Measurements from ENCODE around the gene GFRA4.

Gene GFRA4

GRCh38 chr20:3674995-3675900 is 12.0 kb upstream of the GFRA4 start:
- DNase-seq (ENCODE audit: extremely low read depth in 1 of 2, low read depth in 1 of 2): no peak

DNA sequence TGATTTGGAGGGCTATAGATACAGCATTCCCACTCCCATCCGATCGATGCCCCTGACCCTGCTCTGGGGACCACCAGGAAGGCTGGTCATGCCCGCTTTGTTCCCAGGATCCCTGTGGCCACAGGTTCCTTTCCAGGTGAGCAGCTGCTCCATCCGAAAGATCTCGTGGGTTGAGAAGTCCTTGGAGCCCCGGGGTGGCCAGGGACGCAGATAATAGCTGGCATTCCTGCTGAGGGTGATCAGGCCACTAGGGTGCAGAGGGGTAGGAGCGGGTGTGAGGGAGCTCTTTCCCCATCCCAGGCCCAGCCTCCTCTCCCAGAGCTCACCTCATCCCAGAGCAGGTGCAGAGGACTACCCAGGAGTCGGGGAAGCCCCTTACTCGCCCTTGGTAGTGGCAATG is 11.2 kb upstream of the GFRA4 start:
- no peak for DNase-seq (ENCODE audit: extremely low read depth in 1 of 2, low read depth in 1 of 2)

- DNase-seq (ENCODE audit: extremely low read depth in 1 of 2, low read depth in 1 of 2): no peak
Measured at GRCh38 chr20:3673221-3674070, 10.2 kb upstream of the GFRA4 start.

DNA sequence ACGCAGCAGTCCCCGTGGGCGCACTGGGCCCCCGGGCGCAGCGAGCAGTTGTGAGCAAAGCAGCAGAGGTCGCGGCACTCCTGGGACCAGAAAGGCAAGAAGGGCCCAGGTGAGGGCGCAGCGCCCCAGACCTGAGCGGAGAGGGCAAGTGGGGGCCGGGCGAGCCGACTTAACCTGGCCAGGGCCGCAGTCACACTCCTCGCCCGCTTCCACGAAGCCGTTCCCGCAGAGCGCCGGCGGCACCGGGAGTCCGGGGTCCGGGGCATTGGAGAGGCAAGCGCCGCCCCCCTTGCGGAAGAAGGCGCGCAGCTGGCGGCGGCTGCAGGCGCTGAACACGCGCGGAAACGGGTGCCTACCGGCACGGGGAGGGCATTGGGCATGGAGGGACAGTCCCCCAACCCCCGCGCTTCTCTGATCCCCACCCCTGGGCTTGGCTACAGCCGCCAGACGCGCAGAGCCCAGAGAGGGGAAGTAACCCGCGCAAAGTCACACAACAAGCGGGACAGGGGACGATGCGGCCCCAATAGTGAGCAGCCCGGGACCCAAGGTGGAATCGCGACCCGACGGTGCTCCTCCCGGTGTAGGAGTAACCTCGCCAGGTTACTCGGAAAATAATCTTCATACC is 9.5 kb upstream of the GFRA4 start:
- no peak for DNase-seq (ENCODE audit: extremely low read depth in 1 of 2, low read depth in 1 of 2)

DNA sequence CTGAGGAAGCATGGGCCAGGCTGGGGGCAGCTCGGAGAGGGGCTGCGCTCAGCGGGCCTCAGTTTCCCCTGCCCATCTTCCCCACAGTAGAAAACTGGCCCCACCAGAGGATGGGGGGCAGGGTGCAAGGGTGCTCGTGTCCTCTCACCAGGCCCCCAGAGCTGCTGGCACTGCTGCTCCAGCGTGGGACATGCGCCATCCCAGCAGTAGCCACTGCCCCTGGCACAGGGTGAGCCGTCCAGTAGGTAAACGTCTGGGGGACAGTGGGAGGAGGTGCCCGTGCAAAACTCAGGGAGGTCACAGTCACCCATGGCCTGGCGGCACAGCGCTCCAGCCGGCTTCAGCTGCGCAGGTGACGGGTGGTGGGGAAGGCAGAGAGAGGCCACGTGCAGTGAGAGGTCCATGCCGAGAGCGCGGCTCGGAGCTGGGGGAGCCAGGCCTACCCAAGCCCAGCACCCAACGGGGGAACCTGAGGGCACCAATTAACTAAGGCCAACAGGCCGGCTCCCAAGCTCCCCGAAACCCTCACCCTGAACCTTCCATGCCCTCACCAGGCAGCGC is 8.9 kb upstream of the GFRA4 start:
- no peak for DNase-seq (ENCODE audit: extremely low read depth in 1 of 2, low read depth in 1 of 2)

- no peak for DNase-seq (ENCODE audit: extremely low read depth in 1 of 2, low read depth in 1 of 2)
Measured at GRCh38 chr20:3670945-3671344, 7.7 kb upstream of the GFRA4 start.

GRCh38 chr20:3670511-3670910 is 7.3 kb upstream of the GFRA4 start:
- DNase-seq (ENCODE audit: extremely low read depth in 1 of 2, low read depth in 1 of 2): no peak

- DNase-seq (ENCODE audit: extremely low read depth in 1 of 2, low read depth in 1 of 2): no peak
Measured at GRCh38 chr20:3669710-3670367, 6.6 kb upstream of the GFRA4 start.

DNA sequence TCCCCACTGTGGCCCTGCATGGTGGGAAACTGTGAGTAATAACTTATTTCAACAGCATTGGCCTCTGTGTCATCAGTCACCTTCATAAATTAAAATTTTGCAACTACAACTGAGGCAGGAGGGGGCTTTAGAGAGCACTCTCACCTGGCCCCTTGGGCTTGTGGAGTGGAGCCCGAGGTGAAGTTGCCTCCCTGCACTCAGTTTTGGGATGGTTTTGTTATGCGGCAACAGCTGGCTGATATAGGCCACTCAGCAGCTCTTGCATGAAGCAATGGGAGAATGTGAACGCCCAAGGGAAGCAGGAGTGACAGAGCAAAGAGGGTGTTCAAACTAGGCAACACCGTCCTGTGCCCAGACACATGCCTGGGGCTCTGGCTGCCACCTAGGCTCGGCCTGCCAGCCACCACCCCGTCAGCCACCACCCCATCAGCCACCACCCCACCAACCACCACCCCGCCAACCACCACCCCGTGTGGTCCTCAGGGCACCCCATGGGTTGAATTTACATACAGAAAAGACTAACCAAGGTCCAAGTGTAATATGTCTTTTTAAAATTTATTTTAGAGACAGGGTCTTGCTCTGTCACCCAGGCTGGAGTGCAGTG is 4.3 kb upstream of the GFRA4 start:
- no peak for DNase-seq (ENCODE audit: extremely low read depth in 1 of 2, low read depth in 1 of 2)

DNA sequence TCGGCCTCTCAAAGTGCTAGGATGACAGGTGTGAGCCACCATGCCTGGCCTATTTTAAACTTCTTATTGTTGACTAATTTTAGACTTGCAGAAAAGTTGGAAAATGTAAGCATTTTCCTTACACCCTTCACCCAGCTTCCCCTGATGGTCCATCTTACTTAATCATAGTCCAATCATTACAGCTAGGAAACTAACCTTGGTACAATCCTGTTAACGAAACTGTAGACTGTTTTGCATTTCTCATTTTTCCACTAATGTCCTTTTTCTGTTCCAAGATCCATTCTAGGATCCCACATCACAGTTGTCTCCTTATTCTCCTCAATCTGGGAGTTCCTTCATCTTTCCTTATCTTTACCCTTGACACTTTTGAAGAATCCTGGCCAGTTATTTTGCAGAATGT is 659 bp upstream of the GFRA4 start:
- DNase-seq (ENCODE audit: extremely low read depth in 1 of 2, low read depth in 1 of 2): no peak

- no peak for DNase-seq (ENCODE audit: extremely low read depth in 1 of 2, low read depth in 1 of 2)
Measured at GRCh38 chr20:3661814-3662665, 1.2 kb downstream of the GFRA4 start.

- no peak for DNase-seq (ENCODE audit: extremely low read depth in 1 of 2, low read depth in 1 of 2)
Measured at GRCh38 chr20:3661060-3661813, 2.0 kb downstream of the GFRA4 start.

GRCh38 chr20:3660262-3661059 is 2.7 kb downstream of the GFRA4 start:
- no peak for DNase-seq (ENCODE audit: extremely low read depth in 1 of 2, low read depth in 1 of 2)

DNA sequence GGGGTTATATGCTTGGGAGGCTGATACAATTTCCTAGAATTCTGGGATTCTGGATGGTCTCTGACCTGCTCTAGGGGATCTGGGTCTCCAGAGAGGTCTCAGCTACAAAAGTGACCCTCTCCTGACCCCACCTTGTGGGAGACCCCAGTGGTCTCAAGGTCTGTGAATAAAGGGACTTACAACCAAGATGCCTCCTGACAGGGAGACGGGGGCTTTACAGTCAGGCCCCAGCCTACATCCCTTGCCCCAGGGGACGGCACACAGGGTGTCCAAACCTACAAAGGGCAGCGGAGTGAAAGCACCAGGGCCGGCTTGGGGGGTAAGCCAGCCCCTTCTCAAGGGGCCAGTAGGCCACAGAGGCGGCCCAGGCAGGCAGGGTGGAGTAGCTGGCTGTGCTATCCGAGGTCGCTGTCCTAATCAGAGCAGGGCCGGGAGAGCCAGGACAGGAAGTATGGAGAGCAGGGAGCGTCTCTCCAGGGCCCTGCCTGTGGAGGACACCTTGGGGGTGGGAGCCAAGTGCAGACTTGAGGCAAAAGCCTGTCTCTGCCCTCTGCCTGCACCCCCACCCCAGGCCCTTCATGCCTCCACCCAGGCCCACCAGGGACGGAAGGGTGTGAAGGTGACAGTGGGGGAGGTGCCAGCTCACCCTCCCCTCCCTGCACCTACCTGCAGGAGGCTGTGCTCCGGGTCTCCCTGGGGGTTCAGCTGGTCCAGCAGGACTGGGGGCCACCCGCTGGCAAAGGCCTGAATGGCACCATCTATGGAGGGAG is 3.5 kb downstream of the GFRA4 start:
- DNase-seq (ENCODE audit: extremely low read depth in 1 of 2, low read depth in 1 of 2): no peak

GRCh38 chr20:3658716-3659491 is 4.3 kb downstream of the GFRA4 start:
- DNase-seq (ENCODE audit: extremely low read depth in 1 of 2, low read depth in 1 of 2): no peak

DNA sequence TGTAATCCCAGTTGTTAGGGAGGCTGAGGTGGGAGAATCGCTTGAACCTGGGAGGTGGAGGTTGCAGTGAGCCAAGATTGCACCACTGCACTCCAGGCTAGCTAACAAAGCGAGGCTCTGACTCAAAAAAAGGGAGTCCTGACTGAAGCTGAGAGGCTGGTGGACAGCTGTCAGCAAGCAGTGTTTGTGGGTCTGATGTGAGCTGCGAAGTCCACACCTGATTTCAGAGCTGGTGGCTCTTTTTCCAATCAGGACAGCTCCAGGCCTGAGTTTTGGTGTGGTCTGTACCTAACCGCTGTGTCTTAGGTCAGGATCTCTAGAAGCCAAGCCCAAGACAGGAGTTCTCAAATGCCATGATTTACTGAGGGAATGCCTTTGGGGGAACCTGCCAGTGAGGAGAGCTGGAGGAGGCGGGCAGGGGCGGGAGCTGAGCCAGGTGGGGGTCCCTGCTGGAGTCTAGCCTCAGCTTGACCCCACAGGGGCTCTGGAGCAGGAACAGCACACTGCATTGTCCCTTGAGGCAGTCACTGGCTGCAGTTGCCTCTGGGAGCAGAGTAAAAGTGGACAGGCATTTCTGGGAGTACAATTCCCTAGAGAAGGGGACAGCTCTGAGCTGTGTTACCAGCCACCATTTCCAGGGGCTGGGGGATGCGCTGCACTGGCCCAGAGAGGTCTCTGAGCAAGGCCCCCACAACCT is 5.0 kb downstream of the GFRA4 start:
- DNase-seq (ENCODE audit: extremely low read depth in 1 of 2, low read depth in 1 of 2): no peak
